Measurements from ENCODE around the gene MPO.

Gene MPO

DNA sequence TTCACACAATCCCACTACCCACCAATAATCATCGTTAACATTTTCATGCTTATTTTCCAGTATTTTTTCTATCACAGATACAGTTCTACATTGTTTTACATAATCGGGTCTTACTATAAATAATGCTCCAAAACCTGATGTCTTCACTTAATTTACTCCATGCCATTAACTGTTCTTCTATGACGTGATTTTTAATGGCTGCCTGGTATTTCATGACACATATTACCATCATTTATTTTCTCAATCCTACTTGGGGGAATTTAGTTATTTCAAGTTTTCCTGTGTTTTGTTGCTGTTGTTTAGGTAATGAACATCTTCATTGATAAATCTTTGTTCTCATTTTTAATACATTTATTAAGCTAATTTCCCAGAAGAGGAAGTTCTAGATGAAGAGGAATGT, 27.7 kb downstream of the MPO start:
- TF ChIP-seq, protein P1, sequence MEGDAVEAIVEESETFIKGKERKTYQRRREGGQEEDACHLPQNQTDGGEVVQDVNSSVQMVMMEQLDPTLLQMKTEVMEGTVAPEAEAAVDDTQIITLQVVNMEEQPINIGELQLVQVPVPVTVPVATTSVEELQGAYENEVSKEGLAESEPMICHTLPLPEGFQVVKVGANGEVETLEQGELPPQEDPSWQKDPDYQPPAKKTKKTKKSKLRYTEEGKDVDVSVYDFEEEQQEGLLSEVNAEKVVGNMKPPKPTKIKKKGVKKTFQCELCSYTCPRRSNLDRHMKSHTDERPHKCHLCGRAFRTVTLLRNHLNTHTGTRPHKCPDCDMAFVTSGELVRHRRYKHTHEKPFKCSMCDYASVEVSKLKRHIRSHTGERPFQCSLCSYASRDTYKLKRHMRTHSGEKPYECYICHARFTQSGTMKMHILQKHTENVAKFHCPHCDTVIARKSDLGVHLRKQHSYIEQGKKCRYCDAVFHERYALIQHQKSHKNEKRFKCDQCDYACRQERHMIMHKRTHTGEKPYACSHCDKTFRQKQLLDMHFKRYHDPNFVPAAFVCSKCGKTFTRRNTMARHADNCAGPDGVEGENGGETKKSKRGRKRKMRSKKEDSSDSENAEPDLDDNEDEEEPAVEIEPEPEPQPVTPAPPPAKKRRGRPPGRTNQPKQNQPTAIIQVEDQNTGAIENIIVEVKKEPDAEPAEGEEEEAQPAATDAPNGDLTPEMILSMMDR (IDR thresholded peaks at IDR 0.05): no peak
- DNase-seq (ENCODE audit: low spot score): no peak
- Histone ChIP-seq H3K4me3 (no peak overlapping the region), H3K27ac (no peak overlapping the region)

DNA sequence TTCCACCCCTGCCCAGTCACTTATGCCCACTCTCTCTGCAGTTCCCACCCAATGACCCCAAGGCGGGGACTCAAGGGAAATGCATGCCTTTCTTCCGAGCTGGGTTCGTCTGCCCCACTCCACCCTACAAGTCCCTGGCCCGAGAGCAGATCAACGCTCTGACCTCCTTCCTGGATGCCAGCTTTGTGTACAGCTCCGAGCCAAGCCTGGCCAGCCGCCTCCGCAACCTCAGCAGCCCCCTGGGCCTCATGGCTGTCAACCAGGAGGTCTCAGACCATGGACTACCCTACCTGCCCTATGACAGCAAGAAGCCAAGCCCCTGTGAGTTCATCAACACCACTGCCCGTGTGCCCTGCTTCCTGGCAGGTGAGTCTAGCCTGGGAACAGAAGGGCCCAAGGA, 28.6 kb downstream of the MPO start:
- H3K4me3 ChIP-seq: no peak overlapping the region
- DNase-seq (ENCODE audit: low spot score): peak; percentile 56
- TF ChIP-seq, protein P1 (IDR thresholded peaks at IDR 0.05): no peak
- H3K27ac ChIP-seq: no peak overlapping the region

DNA sequence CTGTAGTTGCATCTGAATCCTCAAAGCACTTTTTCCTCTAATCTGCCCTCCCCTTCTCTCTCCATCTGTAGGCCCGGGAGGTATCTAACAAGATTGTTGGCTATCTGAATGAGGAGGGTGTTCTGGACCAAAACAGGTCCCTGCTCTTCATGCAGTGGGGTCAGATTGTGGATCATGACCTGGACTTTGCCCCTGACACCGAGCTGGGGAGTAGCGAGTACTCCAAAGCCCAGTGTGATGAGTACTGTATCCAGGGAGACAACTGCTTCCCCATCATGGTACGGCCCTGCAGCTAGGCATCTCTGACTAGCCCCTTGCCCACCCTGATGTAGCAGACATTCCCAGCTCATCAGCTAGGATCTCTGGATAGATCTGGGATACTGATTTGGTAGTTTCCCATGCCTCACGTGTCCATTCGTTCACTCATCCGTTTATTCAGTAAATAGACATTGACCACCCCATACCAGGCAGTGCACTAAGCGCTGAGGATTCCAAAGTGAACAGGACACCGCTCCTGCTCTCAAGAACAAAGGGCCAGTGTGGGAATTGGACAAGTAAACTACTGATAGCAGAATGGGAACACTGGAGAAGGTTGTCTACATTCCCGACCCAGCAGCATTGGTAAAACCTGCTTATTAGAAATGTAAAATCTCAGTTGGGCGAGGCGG, 30.3 kb downstream of the MPO start:
- TF ChIP-seq, protein P1 (IDR thresholded peaks at IDR 0.05): no peak
- Histone ChIP-seq H3K27ac (no peak overlapping the region), H3K4me3 (no peak overlapping the region)
- DNase-seq (ENCODE audit: low spot score): peak; percentile 50

DNA sequence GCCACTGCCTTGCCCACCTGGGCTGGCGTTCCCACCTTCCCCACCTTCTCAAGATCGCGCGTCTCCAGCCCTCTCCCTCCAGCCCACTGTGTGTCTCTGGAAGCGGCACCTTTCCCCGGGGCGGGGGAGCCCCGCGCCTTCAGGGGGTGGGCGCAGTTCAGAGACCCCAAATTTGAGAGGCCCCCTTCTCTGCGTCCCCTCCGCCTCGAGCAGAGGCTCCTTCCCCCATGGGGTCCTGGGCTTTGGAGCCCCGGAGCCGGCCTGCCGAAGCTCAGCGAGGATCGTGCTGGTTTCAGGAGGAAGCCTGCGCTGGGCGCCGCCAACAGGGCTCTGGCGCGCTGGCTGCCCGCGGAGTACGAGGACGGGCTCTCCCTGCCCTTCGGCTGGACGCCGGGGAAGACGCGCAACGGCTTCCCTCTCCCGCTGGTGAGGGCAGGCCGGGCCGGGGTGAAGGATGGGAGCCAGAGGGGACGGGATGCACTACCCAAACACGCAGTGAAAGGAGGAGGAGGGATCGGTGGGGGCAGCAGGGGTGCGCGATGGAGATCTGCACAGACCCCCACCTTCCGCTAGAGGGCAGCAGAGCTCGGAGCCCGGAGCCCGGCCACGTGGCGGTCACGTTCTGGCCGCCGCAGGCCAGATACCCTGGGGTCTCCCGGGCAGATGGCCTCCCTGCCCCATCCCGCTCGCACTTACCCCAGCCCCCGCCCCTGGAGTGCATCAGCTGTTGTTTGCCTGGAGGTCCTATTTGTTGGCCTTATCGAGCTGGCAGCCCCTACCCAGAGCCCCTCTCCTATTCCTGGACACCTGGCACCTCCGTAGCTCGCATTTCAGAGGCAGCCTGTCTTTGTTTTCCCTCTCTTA, 31.2 kb downstream of the MPO start:
- TF ChIP-seq, protein P1 (IDR thresholded peaks at IDR 0.05): peak; percentile 90
- H3K4me3 ChIP-seq: peak overlapping the region; percentile 68
- DNase-seq (ENCODE audit: low spot score): no peak
- H3K27ac ChIP-seq: no peak overlapping the region

DNA sequence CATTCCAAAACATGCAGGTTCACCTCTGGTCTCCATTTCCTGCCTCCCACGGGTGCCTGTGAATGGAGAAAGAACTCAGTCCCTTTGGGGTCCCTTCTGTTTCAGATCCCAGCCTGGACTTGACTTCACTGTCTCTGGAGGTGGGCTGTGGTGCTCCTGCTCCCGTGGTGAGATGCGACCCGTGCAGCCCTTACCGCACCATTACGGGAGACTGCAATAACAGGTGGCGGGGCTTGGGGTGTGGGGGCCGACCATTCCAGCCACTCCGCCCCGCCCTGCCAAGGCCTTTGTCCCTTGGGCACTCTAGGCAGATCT, 31.8 kb downstream of the MPO start:
- TF ChIP-seq, protein P1 (IDR thresholded peaks at IDR 0.05): no peak
- no peak overlapping the region for H3K27ac ChIP-seq
- no peak for DNase-seq (ENCODE audit: low spot score)
- H3K4me3 ChIP-seq: peak overlapping the region; percentile 68

DNA sequence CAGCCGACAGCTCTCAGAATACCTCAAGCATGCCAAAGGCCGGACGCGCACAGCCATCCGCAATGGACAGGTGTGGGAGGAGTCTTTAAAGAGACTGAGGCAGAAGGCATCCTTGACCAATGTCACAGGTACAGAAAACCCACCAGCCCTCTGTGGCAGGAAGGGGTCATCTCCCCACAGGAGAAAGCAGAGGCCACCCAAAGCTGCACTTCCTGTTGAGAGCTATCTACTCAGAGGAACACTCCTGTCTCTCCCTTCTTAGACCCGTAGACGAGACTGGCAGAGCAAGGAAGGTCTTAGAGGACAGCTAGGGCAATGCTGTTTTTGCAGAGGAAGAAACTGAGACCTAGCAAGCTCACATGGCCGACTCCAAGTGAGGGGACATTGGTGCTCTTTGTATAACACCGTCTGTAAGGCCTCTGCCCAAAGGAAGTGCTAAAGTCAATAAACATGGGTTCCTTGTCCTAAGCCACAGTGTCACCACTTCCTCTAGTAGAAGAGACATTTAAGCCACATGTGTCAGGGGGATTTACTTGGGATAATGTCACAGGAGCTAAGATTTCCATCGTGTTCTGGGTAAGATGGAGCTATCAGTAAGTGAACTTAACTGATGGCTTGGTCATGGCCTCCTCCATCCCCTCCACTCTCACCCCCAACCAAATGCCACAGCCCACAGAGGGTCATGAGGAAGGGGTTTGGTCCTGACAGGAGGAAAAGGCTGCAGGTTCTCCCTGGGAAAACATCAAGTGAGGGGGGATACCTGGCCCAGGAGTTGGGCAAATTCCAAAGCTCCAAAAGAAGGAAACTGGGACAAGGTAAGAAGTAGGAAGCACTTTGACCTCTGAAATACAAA, 33.0 kb downstream of the MPO start:
- DNase-seq (ENCODE audit: low spot score): no peak
- H3K4me3 ChIP-seq: no peak overlapping the region
- TF ChIP-seq, protein P1 (IDR thresholded peaks at IDR 0.05): no peak
- no peak overlapping the region for H3K27ac ChIP-seq

Measured in coronary artery (tissue), 2 donors.